ENCODE data around the gene TNS1. TPM values are rescaled to one million over a fixed set of nuclear protein-coding genes. Genes with fewer than 3 reads are reported as not detected.

TNS1 gene
- total RNA-seq, 4 donors from 2014 or later, result 23.1 to 156 (median 81.1) TPM

GRCh38 chr2:217799563-217800432 is 203.0 kb downstream of the TNS1 start:
- no peak for TF ChIP-seq CTCF (IDR thresholded peaks at IDR 0.05)
- no peak for TF ChIP-seq POLR2A (IDR thresholded peaks at IDR 0.05)
- H3K27me3 ChIP-seq, result no peaks in the 10 kb centered on the region
- DNase-seq, result peak in 2 of 3 donors; percentile 10 to 21
- peaks cover 0 to 14% (median 0%) of the 10 kb centered on the region in 3 donors for H3K36me3 ChIP-seq
- no peak overlapping the region for H3K4me3 ChIP-seq
- no peak overlapping the region for H3K27ac ChIP-seq
- H3K4me1 ChIP-seq, result peaks cover 0 to 14% (median 0%) of the 10 kb centered on the region in 4 donors
- no peaks in the 10 kb centered on the region for H3K9me3 ChIP-seq

GRCh38 chr2:217798743-217799562 is 203.8 kb downstream of the TNS1 start:
- peak in 2 of 3 donors; percentile 33 to 60 for DNase-seq
- Histone ChIP-seq H3K9me3 (no peaks in the 10 kb centered on the region), H3K36me3 (peaks cover 0 to 13% (median 0%) of the 10 kb centered on the region in 3 donors), H3K4me3 (no peak overlapping the region), H3K27me3 (no peaks in the 10 kb centered on the region), H3K4me1 (peaks cover 0 to 14% (median 0%) of the 10 kb centered on the region in 4 donors), H3K27ac (peak overlapping the region in 1 of 4 donors; percentile 62)
- TF ChIP-seq POLR2A (IDR thresholded peaks at IDR 0.05), result no peak
- TF ChIP-seq CTCF (IDR thresholded peaks at IDR 0.05), result no peak

- Histone ChIP-seq H3K27ac (peak overlapping the region in 1 of 4 donors; percentile 62), H3K9me3 (no peaks in the 10 kb centered on the region), H3K4me1 (peaks cover 0 to 14% (median 0%) of the 10 kb centered on the region in 4 donors), H3K4me3 (no peak overlapping the region), H3K27me3 (no peaks in the 10 kb centered on the region), H3K36me3 (peaks cover 0 to 5% (median 0%) of the 10 kb centered on the region in 3 donors)
- no peak for DNase-seq
- TF ChIP-seq POLR2A (IDR thresholded peaks at IDR 0.05) (no peak), CTCF (IDR thresholded peaks at IDR 0.05) (no peak)
Measured at GRCh38 chr2:217798191-217798590, 204.6 kb downstream of the TNS1 start.

- H3K9me3 ChIP-seq, result no peaks in the 10 kb centered on the region
- peak overlapping the region in 1 of 4 donors; percentile 62 for H3K27ac ChIP-seq
- H3K36me3 ChIP-seq, result no peaks in the 10 kb centered on the region
- peaks cover 0 to 10% (median 0%) of the 10 kb centered on the region in 4 donors for H3K4me1 ChIP-seq
- TF ChIP-seq CTCF (IDR thresholded peaks at IDR 0.05) (no peak), POLR2A (IDR thresholded peaks at IDR 0.05) (no peak)
- no peak overlapping the region for H3K4me3 ChIP-seq
- H3K27me3 ChIP-seq, result no peaks in the 10 kb centered on the region
- no peak for DNase-seq
Measured at GRCh38 chr2:217797661-217798069, 205.1 kb downstream of the TNS1 start.

GRCh38 chr2:217797165-217797564 is 205.6 kb downstream of the TNS1 start:
- Histone ChIP-seq H3K27ac (peak overlapping the region in 1 of 4 donors; percentile 62), H3K4me1 (peaks cover 0 to 7% (median 0%) of the 10 kb centered on the region in 4 donors), H3K27me3 (no peaks in the 10 kb centered on the region), H3K9me3 (no peaks in the 10 kb centered on the region), H3K4me3 (no peak overlapping the region), H3K36me3 (no peaks in the 10 kb centered on the region)
- DNase-seq, result no peak
- TF ChIP-seq CTCF (IDR thresholded peaks at IDR 0.05) (no peak), POLR2A (IDR thresholded peaks at IDR 0.05) (no peak)

Measured in Peyer's patch (tissue), 4 donors.